Fibroblast of lung (primary cell): ENCODE data around the gene CTU1. TPM values are rescaled to one million over a fixed set of nuclear protein-coding genes. Genes with fewer than 3 reads are reported as not detected.

Experiments used
- DNase-seq, 2 donors: peaks; one replicate each; pipeline versions ENCODE4 v3.0.0 to v3.0.0-alpha.2; 2010; ENCODE audit warnings: low read depth in 2 of 2
- H2AFZ ChIP-seq: 2 replicates; pipeline ENCODE4 v1.5.1; 2012; ENCODE audit warnings: low read length, control low read depth, inconsistent platforms
- H3K27ac ChIP-seq: 2 replicates; pipeline ENCODE4 v1.5.1; 2011; ENCODE audit warnings: low read length, control low read depth; ENCODE audit not compliant: insufficient read depth
- H3K27me3 ChIP-seq: 2 replicates; pipeline ENCODE4 v1.5.1; 2011; ENCODE audit warnings: mild to moderate bottlenecking, low read length; ENCODE audit not compliant: control insufficient read depth, insufficient read depth
- H3K36me3 ChIP-seq: 2 replicates; pipeline ENCODE4 v1.5.1; 2011; ENCODE audit warnings: low read length; ENCODE audit not compliant: control insufficient read depth, insufficient read depth
- H3K4me1 ChIP-seq: 2 replicates; pipeline ENCODE4 v1.5.1; 2011; ENCODE audit warnings: low read length; ENCODE audit not compliant: control insufficient read depth, insufficient read depth; ENCODE audit errors: extremely low read depth
- H3K4me2 ChIP-seq: 2 replicates; pipeline ENCODE4 v1.5.1; 2011; ENCODE audit warnings: low read length, control low read depth; ENCODE audit not compliant: insufficient read depth; ENCODE audit errors: extremely low read depth
- H3K4me3 ChIP-seq, 4 experiments: fragments of 200-600 bp in 1 of 4; sonication (generic) in 1 of 4; replicated peaks in 1 of 4; 2 replicates each; pipeline ENCODE4 v1.5.1; 2011 to 2016; ENCODE audit warnings: low read length in 4 of 4, low read depth in 3 of 4, mild to moderate bottlenecking in 3 of 4, control low read depth in 2 of 4, inconsistent platforms in 1 of 4, mixed read lengths in 1 of 4; ENCODE audit not compliant: insufficient read depth in 1 of 4; ENCODE audit errors: control extremely low read depth in 1 of 4
- H3K79me2 ChIP-seq: 2 replicates; pipeline ENCODE4 v1.5.1; 2012; ENCODE audit warnings: mild to moderate bottlenecking, low read length, inconsistent platforms; ENCODE audit not compliant: control insufficient read depth, insufficient read depth
- H3K9ac ChIP-seq: 2 replicates; pipeline ENCODE4 v1.5.1; 2011; ENCODE audit warnings: mild to moderate bottlenecking, low read length, control low read depth; ENCODE audit not compliant: insufficient read depth
- H3K9me3 ChIP-seq: 2 replicates; pipeline ENCODE4 v1.5.1; 2012; ENCODE audit warnings: low read depth, low read length; ENCODE audit not compliant: control insufficient read depth, insufficient read depth
- H4K20me1 ChIP-seq: 2 replicates; pipeline ENCODE4 v1.5.1; 2011; ENCODE audit warnings: low read length; ENCODE audit not compliant: control insufficient read depth, insufficient read depth; ENCODE audit errors: extremely low read depth
- EZH2 ChIP-seq: IDR thresholded peaks from 2 replicates; pipeline ENCODE4 v1.5.1; 2012; ENCODE audit warnings: low read length, control low read depth, mild to moderate bottlenecking; ENCODE audit errors: missing control alignments
- polyA plus RNA-seq, 2 donors: library from polyadenylated mRNA; depleted of rRNA in 1 of 2; stranded (reverse) in 1 of 2; unstranded in 1 of 2; fragments of >200 nt; gene quantifications; 2 replicates each; pipeline ENCODE4 v1.2.1, GENCODE V29; 2011 to 2012; ENCODE audit warnings: missing spikeins in 1 of 2
- total RNA-seq: library from RNA; depleted of rRNA; stranded (reverse); fragments of >200 nt; gene quantifications from 2 replicates; pipeline ENCODE4 v1.2.1, GENCODE V29; 2014
- TF ChIP-seq, protein P1 (sequence below), 2 donors: IDR thresholded peaks in 1 of 2; conservative IDR thresholded peaks in 1 of 2; 1 replicate in 1 of 2; 2 replicates in 1 of 2; pipeline ENCODE4 v1.5.1; 2011 to 2012; ENCODE audit warnings: low read length in 2 of 2, control low read depth in 1 of 2, inconsistent platforms in 1 of 2, low read depth in 1 of 2, mild to moderate bottlenecking in 1 of 2

Gene CTU1
- total and polyA plus RNA-seq, 2 donors (not counting 1 experiment from before 2014, with no cell fraction given): 1.2 to 8.1 TPM

DNA sequence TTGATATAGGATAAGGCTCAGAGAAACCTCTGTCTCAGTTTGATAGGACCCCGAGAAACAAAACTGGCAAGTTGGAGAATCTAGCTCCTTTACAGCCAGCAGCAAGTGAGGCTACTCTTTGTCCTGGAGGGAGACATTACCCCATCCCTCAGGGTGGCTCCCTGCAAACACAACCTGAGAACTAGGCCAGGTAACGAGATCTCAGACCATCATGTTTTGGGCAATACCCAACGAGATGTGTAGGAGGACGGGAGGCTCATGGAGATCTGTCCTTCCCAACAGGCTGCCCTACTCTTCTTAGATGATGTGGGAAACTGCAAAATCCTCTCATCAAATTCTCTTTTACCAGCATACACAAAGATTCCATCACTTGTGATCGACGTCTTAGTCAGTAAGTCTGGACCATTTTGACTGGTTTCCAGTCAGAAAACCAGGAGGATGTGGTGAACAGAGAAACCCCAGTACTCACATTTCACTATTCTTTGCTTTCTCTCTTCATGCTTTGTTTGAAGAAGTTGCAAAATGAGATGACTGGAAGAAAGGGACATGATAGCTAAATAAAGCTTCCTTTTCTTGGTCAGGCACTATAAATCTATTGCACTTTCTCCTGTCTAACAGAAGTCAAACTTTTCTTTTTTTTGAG lies 6.0 kb upstream of the CTU1 start:
- no peaks in the 10 kb centered on the region for H3K79me2 ChIP-seq
- no peak overlapping the region for H2AFZ ChIP-seq
- no peak for TF ChIP-seq EZH2
- TF ChIP-seq, protein P1, sequence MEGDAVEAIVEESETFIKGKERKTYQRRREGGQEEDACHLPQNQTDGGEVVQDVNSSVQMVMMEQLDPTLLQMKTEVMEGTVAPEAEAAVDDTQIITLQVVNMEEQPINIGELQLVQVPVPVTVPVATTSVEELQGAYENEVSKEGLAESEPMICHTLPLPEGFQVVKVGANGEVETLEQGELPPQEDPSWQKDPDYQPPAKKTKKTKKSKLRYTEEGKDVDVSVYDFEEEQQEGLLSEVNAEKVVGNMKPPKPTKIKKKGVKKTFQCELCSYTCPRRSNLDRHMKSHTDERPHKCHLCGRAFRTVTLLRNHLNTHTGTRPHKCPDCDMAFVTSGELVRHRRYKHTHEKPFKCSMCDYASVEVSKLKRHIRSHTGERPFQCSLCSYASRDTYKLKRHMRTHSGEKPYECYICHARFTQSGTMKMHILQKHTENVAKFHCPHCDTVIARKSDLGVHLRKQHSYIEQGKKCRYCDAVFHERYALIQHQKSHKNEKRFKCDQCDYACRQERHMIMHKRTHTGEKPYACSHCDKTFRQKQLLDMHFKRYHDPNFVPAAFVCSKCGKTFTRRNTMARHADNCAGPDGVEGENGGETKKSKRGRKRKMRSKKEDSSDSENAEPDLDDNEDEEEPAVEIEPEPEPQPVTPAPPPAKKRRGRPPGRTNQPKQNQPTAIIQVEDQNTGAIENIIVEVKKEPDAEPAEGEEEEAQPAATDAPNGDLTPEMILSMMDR (conservative IDR thresholded peaks at IDR 0.05 in 1 of 2, IDR thresholded peaks at IDR 0.05 in 1 of 2; ENCODE audit: low read depth in 1 of 2, low read length in 2 of 2): no peak
- no peaks in the 10 kb centered on the region for H3K4me1 ChIP-seq
- no peaks in the 10 kb centered on the region for H3K36me3 ChIP-seq
- H3K4me3 ChIP-seq: no peak overlapping the region
- peaks cover 7% of the 10 kb centered on the region for H3K27me3 ChIP-seq
- no peaks in the 10 kb centered on the region for H4K20me1 ChIP-seq
- no peak overlapping the region for H3K4me2 ChIP-seq
- no peak overlapping the region for H3K27ac ChIP-seq
- H3K9me3 ChIP-seq: no peaks in the 10 kb centered on the region
- no peak overlapping the region for H3K9ac ChIP-seq
- DNase-seq: no peak

DNA sequence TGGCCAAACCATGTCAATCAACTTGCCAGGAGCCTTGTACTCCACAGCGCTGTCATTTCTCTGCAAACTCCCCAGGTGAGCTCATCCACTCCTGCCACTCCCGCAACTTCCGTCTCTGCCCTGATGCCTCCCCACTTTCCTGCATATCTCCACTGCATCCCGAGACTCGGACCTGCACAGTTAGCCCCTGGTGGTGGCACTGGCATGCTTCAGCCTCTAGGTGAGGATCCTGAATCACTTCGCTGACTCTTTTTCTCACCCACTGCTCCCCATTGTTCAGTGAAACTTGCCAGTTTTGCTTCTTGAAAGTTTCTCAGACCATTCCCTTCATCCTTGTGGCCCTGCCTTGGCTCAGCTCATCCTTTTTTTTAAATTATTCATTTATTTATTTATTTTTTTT lies 3.4 kb upstream of the CTU1 start:
- H3K27ac ChIP-seq: no peak overlapping the region
- H4K20me1 ChIP-seq: no peaks in the 10 kb centered on the region
- H3K9ac ChIP-seq: no peak overlapping the region
- no peak for DNase-seq
- H3K9me3 ChIP-seq: no peaks in the 10 kb centered on the region
- H3K27me3 ChIP-seq: peaks cover 7% of the 10 kb centered on the region
- peaks cover 10% of the 10 kb centered on the region for H3K79me2 ChIP-seq
- H3K36me3 ChIP-seq: no peaks in the 10 kb centered on the region
- no peak overlapping the region for H3K4me2 ChIP-seq
- TF ChIP-seq, protein P1 (conservative IDR thresholded peaks at IDR 0.05 in 1 of 2, IDR thresholded peaks at IDR 0.05 in 1 of 2; ENCODE audit: low read depth in 1 of 2, low read length in 2 of 2): peak in 1 of 2 donors; percentile 29
- no peak for TF ChIP-seq EZH2
- no peak overlapping the region for H3K4me3 ChIP-seq
- no peaks in the 10 kb centered on the region for H3K4me1 ChIP-seq
- H2AFZ ChIP-seq: no peak overlapping the region

DNA sequence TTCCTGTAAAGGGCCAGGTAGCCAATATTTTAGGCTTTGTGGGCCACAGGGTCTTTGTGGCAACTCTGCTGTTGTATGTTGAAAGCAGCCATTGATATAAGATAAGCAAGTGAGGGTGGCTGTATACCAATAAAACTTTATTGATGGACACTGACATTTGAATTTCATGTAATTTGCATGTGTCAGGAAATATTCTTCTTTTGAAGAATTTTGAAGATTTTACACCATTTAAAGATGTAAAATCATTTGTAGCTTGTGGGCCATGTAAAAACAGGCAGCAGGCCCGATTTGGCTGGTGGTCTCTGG lies 2.4 kb upstream of the CTU1 start:
- Histone ChIP-seq H2AFZ (no peak overlapping the region), H3K4me1 (no peaks in the 10 kb centered on the region), H3K4me2 (no peak overlapping the region), H3K9ac (no peak overlapping the region), H3K27me3 (peaks cover 7% of the 10 kb centered on the region), H3K36me3 (no peaks in the 10 kb centered on the region), H3K27ac (no peak overlapping the region), H3K9me3 (no peaks in the 10 kb centered on the region), H4K20me1 (no peaks in the 10 kb centered on the region), H3K4me3 (no peak overlapping the region), H3K79me2 (peaks cover 15% of the 10 kb centered on the region)
- no peak for DNase-seq
- TF ChIP-seq, protein P1 (conservative IDR thresholded peaks at IDR 0.05 in 1 of 2, IDR thresholded peaks at IDR 0.05 in 1 of 2; ENCODE audit: low read depth in 1 of 2, low read length in 2 of 2): no peak
- no peak for TF ChIP-seq EZH2
